HepG2 (cell line): ENCODE results near the gene AKAP9. TPM values are rescaled to one million over a fixed set of nuclear protein-coding genes. Genes with fewer than 3 reads are reported as not detected.
A peak's percentile ranks its signal among the peaks of the same experiment; 100 is the strongest.

Experiments
- ATF7-NPFF ChIP-seq: sonication (generic); formaldehyde crosslinking; IDR thresholded peaks from 2 replicates; pipeline ENCODE4 v1.8.1; 2023; ENCODE audit warnings: mild to moderate bottlenecking, low read depth, missing genetic modification reagents, moderate library complexity
- CBFB ChIP-seq: sonication (generic); formaldehyde crosslinking; IDR thresholded peaks from 2 replicates; pipeline ENCODE4 v1.4.0; 2020; ENCODE audit warnings: missing genetic modification reagents
- CTCF ChIP-seq: sonication (generic); formaldehyde crosslinking; IDR thresholded peaks from 2 replicates; pipeline ENCODE4 v1.5.0; 2020; ENCODE audit warnings: mild to moderate bottlenecking, missing genetic modification reagents, moderate library complexity
- DRAP1 ChIP-seq: IDR thresholded peaks from 2 replicates; pipeline ENCODE4 v1.6.1; 2016; ENCODE audit warnings: missing genetic modification reagents, missing compliant biosample characterization
- HNF1A ChIP-seq, 2 experiments: sonication (generic) in 1 of 2; formaldehyde crosslinking in 1 of 2; IDR thresholded peaks; 2 replicates each; pipeline versions ENCODE4 v1.4.0 to v1.6.1; 2016 to 2020; ENCODE audit warnings: borderline replicate concordance in 1 of 2, low read depth in 1 of 2, mild to moderate bottlenecking in 1 of 2, missing genetic modification reagents in 1 of 2
- HOXA3 ChIP-seq: sonication (generic); formaldehyde crosslinking; IDR thresholded peaks from 2 replicates; pipeline ENCODE4 v1.5.0; 2020; ENCODE audit warnings: missing genetic modification reagents
- IRF9 ChIP-seq: sonication (generic); formaldehyde crosslinking; IDR thresholded peaks from 2 replicates; pipeline ENCODE4 v1.8.0; 2022; ENCODE audit warnings: missing genetic modification reagents, mild to moderate bottlenecking, borderline replicate concordance
- SMARCC2 ChIP-seq: fragments of 450-650 bp; IDR thresholded peaks from 2 replicates; pipeline ENCODE4 v1.6.1; 2017; ENCODE audit warnings: antibody characterized with exemption, mild to moderate bottlenecking
- ZBTB46 ChIP-seq: sonication (generic); formaldehyde crosslinking; IDR thresholded peaks from 2 replicates; pipeline ENCODE4 v1.4.0; 2020; ENCODE audit warnings: mild to moderate bottlenecking, missing genetic modification reagents, borderline replicate concordance
- ZNF160 ChIP-seq: sonication (generic); formaldehyde crosslinking; IDR thresholded peaks from 2 replicates; pipeline ENCODE4 v1.8.0; 2022; ENCODE audit warnings: mild to moderate bottlenecking, inconsistent platforms, missing genetic modification reagents
- ZNF274 ChIP-seq: sonication (generic); formaldehyde crosslinking; IDR thresholded peaks from 2 replicates; pipeline ENCODE4 v1.5.1; 2020; ENCODE audit warnings: mild to moderate bottlenecking, missing genetic modification reagents
- ZNF281 ChIP-seq: sonication (generic); formaldehyde crosslinking; IDR thresholded peaks from 2 replicates; pipeline ENCODE4 v1.4.0; 2020; ENCODE audit warnings: missing genetic modification reagents, borderline replicate concordance
- ZNF740 ChIP-seq: sonication (generic); formaldehyde crosslinking; IDR thresholded peaks from 2 replicates; pipeline ENCODE4 v1.4.0; 2020; ENCODE audit warnings: missing genetic modification reagents
- ZNF777 ChIP-seq: sonication (generic); formaldehyde crosslinking; IDR thresholded peaks from 2 replicates; pipeline ENCODE4 v1.4.0; 2020; ENCODE audit warnings: missing genetic modification reagents
- polyA plus RNA-seq, 8 experiments: library from polyadenylated mRNA; depleted of rRNA in 3 of 8; stranded (reverse) in 7 of 8; unstranded in 1 of 8; fragments of >200 nt; fragmentation: Illumina TruSeq in 4 of 8; extraction: Trizol in 4 of 8; gene quantifications; 2 replicates each; pipeline versions ENCODE4 v1.2.1 to v1.2.3, GENCODE V29; 2011 to 2016; ENCODE audit warnings: low read depth in 4 of 8, missing spikeins in 1 of 8, mixed read lengths in 1 of 8; ENCODE audit not compliant: insufficient read depth in 1 of 8
- total RNA-seq, 5 experiments: library from RNA; depleted of rRNA; stranded (reverse); fragments of >200 nt; fragmentation: Illumina TruSeq; extraction: Trizol; gene quantifications; 2 replicates each; pipeline ENCODE4 v1.2.3, GENCODE V29; 2016; ENCODE audit warnings: low read depth in 1 of 5

The AKAP9 gene
- total and polyA plus RNA-seq, 2 of the 13 experiments (the other 11 are each of a cell fraction or from before 2014, with no cell fraction given), result 27.6 to 33.1 TPM

- TF ChIP-seq HNF1A (IDR thresholded peaks at IDR 0.05; ENCODE audit: low read depth) (no peak), HNF1A (CRISPR knock-in tag; IDR thresholded peaks at IDR 0.05; ENCODE audit: borderline replicate concordance) (0 out of 2 replicates have a peak, but pooled peaks have one; percentile 60), ZNF274 (0 out of 2 replicates have a peak, but pooled peaks have one; percentile 15), ZNF777 (peak; percentile 25; the same call in 1 of the 2 replicates), ZNF740 (CRISPR knock-in tag) (0 out of 2 replicates have a peak, but pooled peaks have one; percentile 15), ZNF160 (0 out of 2 replicates have a peak, but pooled peaks have one; percentile 39), CTCF (CRISPR knock-in tag) (peak; percentile 45), ZBTB46 (CRISPR knock-in tag) (peak; percentile 50; the same call in 1 of the 2 replicates), DRAP1 (CRISPR knock-in tag) (peak; percentile 92), HOXA3 (peak; percentile 98), ZNF281 (no peak), IRF9 (peak; percentile 46; the same call in 1 of the 2 replicates), CBFB (peak; percentile 52; the same call in 1 of the 2 replicates), SMARCC2 (no peak), ATF7-NPFF (CRISPR knock-in tag) (peak; percentile 87)
Observed at GRCh38 chr7:91940572-91941341, at the start of gene AKAP9 (continued).
